RWPE2 (cell line): ENCODE results near the gene DDX28.
A peak's percentile ranks its signal among the peaks of the same experiment; 100 is the strongest.

ENCODE experiments used
- ATAC-seq: fragments of 200-7000 bp; cut with Tn5 transposase; 3 replicates; pipeline ENCODE4 v1.9.1; 2021; ENCODE audit warnings: low read depth
- DNase-seq: peaks from one replicate; pipeline ENCODE4 v3.0.0-alpha.2; 2020; ENCODE audit warnings: low spot score
- H3K27ac ChIP-seq: fragments of 450-650 bp; 2 replicates; pipeline ENCODE4 v1.5.1; 2017; ENCODE audit warnings: mild to moderate bottlenecking; ENCODE audit not compliant: poor library complexity, severe bottlenecking
- H3K27me3 ChIP-seq: fragments of 250-450 bp; sonication (Bioruptor Pico); 2 replicates; pipeline ENCODE4 v1.5.1; 2021; ENCODE audit warnings: mild to moderate bottlenecking, moderate library complexity; ENCODE audit not compliant: insufficient read depth, poor library complexity, severe bottlenecking
- H3K36me3 ChIP-seq: fragments of 250-450 bp; sonication (Bioruptor Pico); 2 replicates; pipeline ENCODE4 v1.5.1; 2020; ENCODE audit warnings: low read depth, mild to moderate bottlenecking, moderate library complexity
- H3K4me1 ChIP-seq: fragments of 250-450 bp; sonication (Bioruptor Pico); 2 replicates; pipeline ENCODE4 v1.5.1; 2021; ENCODE audit warnings: mild to moderate bottlenecking, moderate library complexity; ENCODE audit not compliant: insufficient read depth, poor library complexity, severe bottlenecking
- H3K4me3 ChIP-seq: fragments of 250-450 bp; sonication (Bioruptor Pico); 2 replicates; pipeline ENCODE4 v1.5.1; 2021; ENCODE audit warnings: mild to moderate bottlenecking, moderate library complexity; ENCODE audit not compliant: severe bottlenecking
- H3K9me3 ChIP-seq: fragments of 250-450 bp; sonication (Bioruptor Pico); 2 replicates; pipeline ENCODE4 v1.5.1; 2021; ENCODE audit warnings: mild to moderate bottlenecking, moderate library complexity; ENCODE audit not compliant: severe bottlenecking
- TF ChIP-seq, protein P1 (sequence below): fragments of 450-650 bp; IDR thresholded peaks from one replicate; pipeline ENCODE4 v1.5.1; 2017; ENCODE audit warnings: mild to moderate bottlenecking, moderate library complexity; ENCODE audit not compliant: poor library complexity, severe bottlenecking

DDX28 gene

DNA sequence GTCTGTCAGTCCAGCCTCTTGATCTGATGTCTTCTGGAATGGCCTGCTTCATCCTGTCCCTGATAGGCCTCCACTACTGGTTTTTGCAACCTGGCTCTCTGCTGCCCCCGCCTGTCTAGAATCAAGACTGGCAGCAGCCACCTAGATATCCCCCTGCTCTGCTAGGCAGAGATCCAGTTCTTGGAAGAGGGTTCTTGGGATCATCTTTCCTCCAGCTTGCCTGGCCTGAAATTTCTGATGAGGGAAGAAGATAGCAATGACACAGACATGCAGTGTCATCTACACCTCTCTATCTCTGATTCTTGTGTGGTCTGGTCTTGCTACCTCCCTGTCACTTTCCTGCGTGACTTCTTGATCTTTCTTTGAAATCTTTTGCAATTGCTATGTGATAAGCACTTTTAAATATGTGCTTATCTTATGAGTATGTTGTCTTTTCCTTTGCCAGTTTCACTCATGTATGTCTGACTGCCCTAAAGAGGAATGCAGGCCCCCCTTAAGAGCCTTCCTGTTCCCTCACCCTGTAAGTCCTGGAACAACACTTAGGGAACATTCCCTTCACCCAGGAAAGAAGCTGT lies 41.8 kb upstream of the DDX28 start:
- peak; percentile 89 for ATAC-seq
- TF ChIP-seq, protein P1, sequence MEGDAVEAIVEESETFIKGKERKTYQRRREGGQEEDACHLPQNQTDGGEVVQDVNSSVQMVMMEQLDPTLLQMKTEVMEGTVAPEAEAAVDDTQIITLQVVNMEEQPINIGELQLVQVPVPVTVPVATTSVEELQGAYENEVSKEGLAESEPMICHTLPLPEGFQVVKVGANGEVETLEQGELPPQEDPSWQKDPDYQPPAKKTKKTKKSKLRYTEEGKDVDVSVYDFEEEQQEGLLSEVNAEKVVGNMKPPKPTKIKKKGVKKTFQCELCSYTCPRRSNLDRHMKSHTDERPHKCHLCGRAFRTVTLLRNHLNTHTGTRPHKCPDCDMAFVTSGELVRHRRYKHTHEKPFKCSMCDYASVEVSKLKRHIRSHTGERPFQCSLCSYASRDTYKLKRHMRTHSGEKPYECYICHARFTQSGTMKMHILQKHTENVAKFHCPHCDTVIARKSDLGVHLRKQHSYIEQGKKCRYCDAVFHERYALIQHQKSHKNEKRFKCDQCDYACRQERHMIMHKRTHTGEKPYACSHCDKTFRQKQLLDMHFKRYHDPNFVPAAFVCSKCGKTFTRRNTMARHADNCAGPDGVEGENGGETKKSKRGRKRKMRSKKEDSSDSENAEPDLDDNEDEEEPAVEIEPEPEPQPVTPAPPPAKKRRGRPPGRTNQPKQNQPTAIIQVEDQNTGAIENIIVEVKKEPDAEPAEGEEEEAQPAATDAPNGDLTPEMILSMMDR, result peak; percentile 89
- no peaks in the 10 kb centered on the region for H3K4me1 ChIP-seq
- no peak overlapping the region for H3K4me3 ChIP-seq
- H3K9me3 ChIP-seq, result no peaks in the 10 kb centered on the region
- H3K27ac ChIP-seq, result peak overlapping the region; percentile 22
- no peaks in the 10 kb centered on the region for H3K27me3 ChIP-seq
- H3K36me3 ChIP-seq, result peaks cover 33% of the 10 kb centered on the region
- DNase-seq, result no peak

DNA sequence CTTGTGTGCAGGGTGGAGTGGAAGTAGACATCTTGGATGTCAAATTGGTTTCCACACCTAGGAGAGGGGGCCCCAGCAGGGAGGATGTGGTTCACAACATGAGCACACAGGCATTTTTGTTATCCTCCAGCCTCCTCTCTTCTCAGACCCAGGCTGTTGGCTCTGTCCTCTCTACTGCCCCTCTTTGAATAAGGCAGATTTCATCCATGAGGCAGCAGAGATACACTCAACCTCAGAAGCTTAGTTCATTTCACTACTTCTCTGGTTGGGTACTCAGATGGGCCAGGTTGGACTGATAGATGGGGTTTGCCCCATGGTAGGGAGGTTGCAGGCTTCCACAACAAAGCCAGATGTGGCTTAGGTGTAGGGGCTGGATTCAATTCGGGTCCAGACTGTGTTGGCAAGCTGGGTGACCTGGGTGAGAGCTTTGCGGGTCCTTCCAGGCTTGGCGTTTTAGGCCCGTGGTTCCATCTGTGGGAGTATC lies 39.9 kb upstream of the DDX28 start:
- H3K27ac ChIP-seq, result no peak overlapping the region
- no peak overlapping the region for H3K4me3 ChIP-seq
- no peaks in the 10 kb centered on the region for H3K27me3 ChIP-seq
- no peak for DNase-seq
- H3K36me3 ChIP-seq, result peaks cover 35% of the 10 kb centered on the region
- no peak for ATAC-seq
- no peaks in the 10 kb centered on the region for H3K4me1 ChIP-seq
- H3K9me3 ChIP-seq, result no peaks in the 10 kb centered on the region
- TF ChIP-seq, protein P1, result no peak

DNA sequence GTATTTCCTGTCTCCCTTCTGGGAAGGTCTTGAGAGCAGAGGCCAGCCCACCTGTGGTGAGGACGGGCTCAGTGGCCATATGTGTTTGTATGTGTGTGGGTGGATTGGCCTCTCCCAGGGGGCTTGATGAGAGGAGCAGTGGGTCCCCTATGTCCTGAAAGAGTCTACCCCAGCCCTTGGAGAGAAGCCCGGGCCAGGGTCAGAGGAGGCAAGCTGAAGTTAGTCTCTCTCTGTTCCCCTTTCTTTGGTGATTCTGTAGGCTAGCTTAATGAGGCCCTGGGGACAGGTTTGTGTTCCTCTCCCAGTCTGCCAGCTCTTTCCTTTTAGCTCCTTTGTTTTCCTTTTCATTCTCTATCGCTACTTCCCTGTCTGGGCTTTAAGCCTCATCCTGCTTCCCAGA lies 38.4 kb upstream of the DDX28 start:
- H3K27ac ChIP-seq, result no peak overlapping the region
- no peak for ATAC-seq
- H3K36me3 ChIP-seq, result peaks cover 32% of the 10 kb centered on the region
- no peak for DNase-seq
- H3K9me3 ChIP-seq, result no peaks in the 10 kb centered on the region
- H3K4me1 ChIP-seq, result no peaks in the 10 kb centered on the region
- H3K4me3 ChIP-seq, result no peak overlapping the region
- TF ChIP-seq, protein P1, result no peak
- no peaks in the 10 kb centered on the region for H3K27me3 ChIP-seq

DNA sequence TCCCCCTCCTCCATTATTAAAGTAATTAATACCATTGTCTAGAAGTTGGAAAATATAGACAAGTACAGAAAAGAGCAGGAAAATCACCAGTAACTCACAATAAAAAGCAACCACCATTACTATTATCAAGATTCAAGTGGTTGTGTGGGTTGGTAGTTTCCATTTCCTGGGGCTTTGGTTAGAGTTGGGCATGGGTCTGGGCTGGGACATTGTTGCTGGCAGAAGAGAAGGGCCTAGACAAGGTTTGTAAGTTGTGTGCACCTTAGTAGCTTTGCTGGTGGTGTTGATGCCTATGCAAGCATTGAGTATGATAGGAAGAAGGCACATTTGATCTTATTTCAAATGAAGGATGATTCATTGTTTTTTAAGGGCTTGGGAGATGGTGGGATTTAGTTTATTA lies 36.8 kb upstream of the DDX28 start:
- H3K9me3 ChIP-seq, result no peaks in the 10 kb centered on the region
- no peaks in the 10 kb centered on the region for H3K27me3 ChIP-seq
- no peaks in the 10 kb centered on the region for H3K4me1 ChIP-seq
- ATAC-seq (no peak), DNase-seq (no peak)
- H3K36me3 ChIP-seq, result peaks cover 34% of the 10 kb centered on the region
- TF ChIP-seq, protein P1, result no peak
- no peak overlapping the region for H3K4me3 ChIP-seq
- no peak overlapping the region for H3K27ac ChIP-seq

DNA sequence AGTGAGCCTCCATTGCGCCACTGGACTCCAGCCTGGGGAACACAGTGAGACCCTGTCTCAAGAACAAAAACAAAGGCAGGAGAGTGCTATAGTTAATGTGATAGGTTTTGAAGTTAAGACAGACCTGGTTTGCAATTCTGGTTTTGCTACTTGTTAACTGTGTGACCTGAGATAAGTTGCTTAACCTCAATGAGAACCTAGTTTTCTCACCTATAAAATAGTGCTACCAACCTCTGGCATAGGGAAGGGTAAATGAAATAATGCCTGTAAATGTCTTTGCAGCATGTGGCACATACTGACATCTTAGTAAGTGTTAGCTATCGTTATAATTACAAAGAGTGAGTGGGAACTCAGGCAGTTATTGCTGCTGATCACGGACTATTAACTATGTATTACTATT lies 32.4 kb upstream of the DDX28 start:
- Histone ChIP-seq H3K27ac (no peak overlapping the region), H3K9me3 (no peaks in the 10 kb centered on the region), H3K4me3 (no peak overlapping the region), H3K27me3 (no peaks in the 10 kb centered on the region), H3K36me3 (peaks cover 71% of the 10 kb centered on the region), H3K4me1 (no peaks in the 10 kb centered on the region)
- DNase-seq (no peak), ATAC-seq (no peak)
- TF ChIP-seq, protein P1, result no peak
